ENCODE measurements around the gene EPHA3.

The EPHA3 gene

DNA sequence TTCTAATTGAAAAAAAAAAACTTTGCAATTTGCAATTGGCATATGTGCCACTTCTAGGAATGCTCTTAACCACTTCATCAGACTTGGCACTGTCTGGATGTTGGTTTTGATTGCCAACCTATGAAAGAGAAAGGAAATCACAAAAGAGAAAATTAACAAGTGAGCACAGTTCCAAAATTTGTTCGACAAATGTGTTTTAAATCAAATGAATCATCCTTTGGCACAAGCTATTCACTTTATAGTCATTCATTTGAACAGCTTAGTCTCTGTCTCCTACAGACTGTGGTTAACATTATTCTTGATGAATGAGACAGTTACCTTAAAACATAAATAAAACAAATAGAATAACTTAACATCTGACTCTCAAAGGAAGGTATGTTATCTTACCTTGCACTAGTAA, 265.0 kb downstream of the EPHA3 start:
- FAIRE-seq = no peak

DNA sequence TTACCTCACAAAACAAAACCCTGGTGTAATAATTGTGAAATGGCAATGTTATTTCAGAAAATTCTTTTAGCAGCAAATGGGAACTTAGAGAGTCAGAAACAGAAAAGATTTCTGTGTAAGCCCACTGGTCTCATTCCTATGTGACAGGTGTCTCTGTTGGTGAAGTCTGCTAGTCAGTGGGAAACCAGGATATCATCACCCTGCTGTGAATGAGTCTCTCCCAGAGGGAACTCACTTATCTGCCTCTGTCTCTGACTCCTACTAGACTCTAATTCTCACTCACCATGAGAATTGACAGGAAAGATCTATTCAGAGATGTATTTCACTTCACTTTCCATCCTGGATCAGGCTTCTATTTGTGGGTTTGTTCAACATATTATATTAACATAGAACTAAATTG, 266.0 kb downstream of the EPHA3 start:
- no peak for FAIRE-seq

DNA sequence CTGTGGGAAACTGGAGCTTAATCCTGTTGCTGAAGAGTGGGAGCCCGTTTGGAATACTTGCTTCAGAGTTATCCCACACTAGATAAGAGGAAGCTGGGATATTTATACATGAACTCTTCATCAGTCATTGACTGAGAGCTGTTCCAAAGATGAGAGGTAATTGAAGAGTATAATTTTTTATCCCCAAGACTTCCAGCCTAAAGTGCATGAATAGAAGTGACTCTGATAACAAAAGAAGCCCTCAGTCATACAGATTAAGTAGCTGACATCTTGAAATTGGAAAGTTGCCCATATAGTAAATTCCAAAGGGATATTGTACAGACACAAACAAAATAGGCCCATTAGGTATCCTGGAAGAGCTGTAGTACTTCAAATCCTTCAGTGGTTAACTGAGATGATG, 268.0 kb downstream of the EPHA3 start:
- no peak for FAIRE-seq

DNA sequence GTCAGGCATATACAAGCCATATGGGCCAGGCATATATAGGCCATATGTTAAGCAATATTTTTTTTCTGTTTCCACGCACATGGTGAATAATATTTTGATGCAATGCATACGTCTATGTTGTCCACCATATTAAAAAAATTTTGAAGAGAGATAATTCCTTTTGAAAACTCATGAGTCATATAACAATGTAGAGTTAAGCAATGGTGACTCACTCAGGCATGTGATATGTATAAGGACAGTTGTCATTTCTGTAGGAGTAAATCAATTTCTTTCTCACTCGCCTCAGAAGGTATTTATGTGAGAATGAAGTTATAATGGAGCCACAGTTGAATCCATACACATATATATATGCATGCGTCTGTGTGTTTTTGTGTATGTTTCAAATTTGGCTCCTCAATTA, 272.6 kb downstream of the EPHA3 start:
- FAIRE-seq = no peak

- FAIRE-seq = no peak
These were observed 285.6 kb downstream of the EPHA3 start for GRCh38 chr3:89392991-89393390.

- FAIRE-seq = no peak
These were observed 288.0 kb downstream of the EPHA3 start for GRCh38 chr3:89395456-89395855.

GRCh38 chr3:89395996-89396395, 288.6 kb downstream of the EPHA3 start:
- FAIRE-seq = no peak

GRCh38 chr3:89402051-89402450, 294.6 kb downstream of the EPHA3 start:
- FAIRE-seq = no peak

DNA sequence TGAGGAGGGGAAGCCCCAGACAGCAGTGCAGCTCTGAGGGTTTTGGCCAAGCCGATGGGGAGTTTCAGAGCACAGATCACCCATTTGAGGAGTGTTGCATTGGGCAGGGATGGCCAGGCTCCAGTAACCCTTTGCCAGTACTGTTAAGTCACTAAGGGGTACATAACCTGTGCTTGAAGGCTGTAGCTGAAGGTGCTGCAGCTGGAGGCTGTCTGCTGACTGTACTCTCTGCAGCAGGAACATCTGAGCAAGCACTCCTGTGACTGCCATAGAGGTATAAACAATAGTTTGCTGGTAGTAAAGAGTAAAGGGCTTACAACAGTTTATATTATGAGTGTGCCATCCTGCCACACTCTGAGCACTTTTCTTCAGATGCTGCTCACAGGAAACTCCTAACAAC, 297.8 kb downstream of the EPHA3 start:
- no peak for FAIRE-seq

DNA sequence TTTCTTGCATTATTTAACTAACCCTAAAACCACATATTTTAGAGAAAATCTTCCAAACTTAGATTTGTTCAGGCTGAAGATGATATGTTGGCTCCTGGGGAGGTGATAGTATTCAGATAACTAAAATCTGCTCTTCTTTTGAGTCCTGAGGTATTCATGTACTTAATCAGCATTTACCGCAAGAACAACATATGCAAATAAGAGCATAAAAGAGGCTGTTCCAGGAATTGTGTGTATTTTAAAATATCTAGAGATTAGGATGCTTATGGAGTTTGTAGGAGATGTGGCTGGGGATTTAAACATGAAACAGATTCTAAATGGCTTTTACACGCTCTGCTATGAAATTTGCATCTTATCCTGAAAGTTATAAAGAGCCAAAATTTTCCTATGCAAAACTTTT, 298.2 kb downstream of the EPHA3 start:
- FAIRE-seq = no peak

DNA sequence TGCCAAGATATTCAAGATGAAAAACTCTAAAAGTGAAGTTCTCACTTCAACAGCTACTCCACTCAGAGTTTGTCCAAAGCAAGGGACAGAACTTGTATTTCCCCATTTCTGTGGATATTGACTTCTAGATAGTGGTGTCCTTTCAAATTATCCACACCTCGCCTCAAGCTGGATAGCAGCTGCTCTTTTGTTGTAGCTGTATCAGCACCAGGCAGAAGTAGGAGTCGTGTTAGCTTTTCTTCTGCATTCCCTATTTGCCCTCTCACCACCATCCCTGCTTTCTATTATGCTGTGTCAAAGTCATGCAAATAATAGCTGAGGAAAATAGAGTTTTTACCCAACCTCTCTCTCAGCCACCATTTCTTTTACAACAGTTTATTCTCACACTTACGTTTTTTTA, 303.8 kb downstream of the EPHA3 start:
- no peak for FAIRE-seq

DNA sequence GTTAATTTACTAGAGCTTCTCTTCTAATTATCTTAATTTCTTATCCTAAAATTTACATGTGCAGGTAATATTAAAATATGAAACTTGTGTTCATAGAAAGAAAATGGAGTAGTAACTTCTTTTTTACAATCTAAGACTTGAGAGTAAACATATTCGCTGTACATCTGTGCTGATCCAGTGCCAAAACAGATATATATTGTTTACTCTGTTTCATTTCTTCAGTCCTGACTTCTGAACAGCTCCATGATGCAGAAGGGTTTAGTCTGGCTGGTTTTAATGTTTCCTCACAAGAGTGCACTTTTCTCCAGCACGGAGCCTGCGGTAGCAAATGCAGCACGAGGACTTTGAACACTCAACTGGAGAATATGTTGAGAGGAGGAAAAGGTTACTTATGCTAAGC, 306.8 kb downstream of the EPHA3 start:
- no peak for FAIRE-seq

- no peak for FAIRE-seq
These were observed 312.3 kb downstream of the EPHA3 start for GRCh38 chr3:89419647-89420241.

- FAIRE-seq = no peak
These were observed 318.6 kb downstream of the EPHA3 start for GRCh38 chr3:89426060-89426459.

DNA sequence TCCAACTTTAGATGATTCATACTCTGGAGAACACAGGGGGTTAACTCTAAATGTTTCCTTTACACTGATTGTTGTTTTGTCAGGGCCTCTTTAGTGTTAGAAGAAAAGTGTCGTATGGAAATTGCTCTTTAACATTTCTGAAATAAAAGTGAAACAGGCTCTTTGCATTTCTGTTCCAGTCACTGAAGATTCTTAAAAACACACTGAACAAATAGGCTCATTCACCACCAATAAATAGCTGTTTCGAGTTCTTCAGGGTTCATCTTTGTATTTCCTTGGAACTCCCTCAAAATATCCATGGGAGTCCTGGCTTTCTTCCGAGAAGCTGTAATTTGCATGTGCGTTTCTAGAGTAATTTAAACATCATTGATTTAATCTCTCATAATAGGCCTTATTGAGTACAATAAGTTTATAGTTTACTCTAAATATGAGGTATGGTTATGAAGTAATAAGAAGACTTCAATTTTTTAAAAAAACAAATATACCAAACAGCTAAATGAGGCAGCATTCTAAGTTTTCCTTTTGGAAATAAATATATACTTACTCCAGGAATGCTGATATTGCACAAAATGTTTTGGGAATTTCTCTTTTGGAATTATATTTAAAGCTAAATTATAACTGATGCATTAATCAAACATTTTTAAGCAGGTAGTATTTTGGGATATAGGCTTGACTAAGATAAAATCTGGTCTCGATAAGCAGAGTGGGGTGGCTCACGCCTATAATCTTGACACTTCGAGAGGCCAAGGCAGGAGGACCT, 327.4 kb downstream of the EPHA3 start:
- no peak for FAIRE-seq

DNA sequence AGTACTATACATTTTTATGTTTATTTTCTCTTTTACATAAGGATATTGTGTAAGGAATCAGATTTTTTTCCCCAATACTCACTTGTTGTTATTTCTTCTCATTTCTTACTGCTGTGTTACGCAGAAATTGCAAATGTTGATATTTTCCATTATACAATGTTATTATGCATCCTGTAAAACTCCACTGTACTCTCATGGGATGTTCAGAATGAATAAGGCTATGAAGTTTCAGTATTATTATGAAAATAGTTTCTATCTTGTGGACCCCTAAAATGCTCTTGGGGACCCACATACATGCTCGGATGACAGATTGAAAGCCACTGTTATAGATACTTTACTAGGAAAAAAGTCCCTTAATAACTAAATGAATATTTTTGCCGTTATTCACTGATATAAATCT, 329.4 kb downstream of the EPHA3 start:
- FAIRE-seq = no peak

GRCh38 chr3:89440386-89440785, 333.0 kb downstream of the EPHA3 start:
- FAIRE-seq = no peak

DNA sequence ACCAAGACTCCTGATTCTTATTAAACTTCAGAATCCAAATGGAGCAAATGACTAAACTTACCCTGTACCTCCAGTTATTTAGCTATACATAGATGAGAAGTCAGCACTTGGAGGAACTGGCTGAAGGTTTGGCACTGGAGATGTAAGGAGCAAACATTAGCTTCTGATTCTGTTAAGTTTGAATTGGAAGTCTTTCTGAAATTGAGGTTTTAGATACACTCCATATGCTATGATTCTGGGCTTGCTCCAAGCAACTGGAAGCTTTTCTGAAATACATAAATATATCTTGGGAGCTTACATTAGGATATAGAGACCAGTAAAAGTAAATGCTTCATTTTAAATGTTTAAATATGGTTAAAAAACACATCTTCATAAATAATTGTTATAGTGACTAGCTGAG, 333.7 kb downstream of the EPHA3 start:
- FAIRE-seq = no peak

- FAIRE-seq = no peak
These were observed 339.2 kb downstream of the EPHA3 start for GRCh38 chr3:89446593-89446992.

- no peak for FAIRE-seq
These were observed 339.8 kb downstream of the EPHA3 start for GRCh38 chr3:89447243-89447642.

DNA sequence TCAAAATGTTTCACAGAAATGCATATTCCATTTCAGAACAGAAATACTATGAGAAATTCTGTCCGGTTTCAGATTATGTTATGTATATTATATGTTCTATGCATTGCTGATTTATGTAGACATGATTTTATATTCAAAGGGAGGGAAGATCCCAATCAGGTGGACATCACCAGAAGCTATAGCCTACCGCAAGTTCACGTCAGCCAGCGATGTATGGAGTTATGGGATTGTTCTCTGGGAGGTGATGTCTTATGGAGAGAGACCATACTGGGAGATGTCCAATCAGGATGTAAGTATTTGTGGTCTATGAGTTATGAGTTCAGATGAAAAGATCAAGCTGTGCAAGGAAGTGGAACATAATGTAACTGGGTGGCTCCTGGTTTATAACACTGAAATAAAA, 341.7 kb downstream of the EPHA3 start:
- no peak for FAIRE-seq

DNA sequence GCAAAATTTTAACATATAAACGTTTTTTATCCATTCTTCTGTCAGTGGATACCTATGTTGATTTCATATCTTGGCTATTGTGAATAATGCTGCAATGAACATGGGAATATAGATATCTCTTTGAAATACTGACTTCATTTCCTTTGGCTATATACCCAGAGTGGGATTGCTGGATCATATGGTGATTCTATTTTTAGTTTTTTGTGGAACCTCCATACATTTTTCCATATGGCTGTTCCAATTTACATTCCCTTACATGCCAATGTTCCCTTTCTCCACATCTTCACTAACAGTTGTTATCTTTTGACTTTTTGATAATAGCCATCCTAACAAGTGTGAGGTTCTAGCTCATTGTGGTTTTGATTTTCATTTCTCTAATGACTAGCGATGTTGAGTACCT, 344.6 kb downstream of the EPHA3 start:
- FAIRE-seq = no peak

DNA sequence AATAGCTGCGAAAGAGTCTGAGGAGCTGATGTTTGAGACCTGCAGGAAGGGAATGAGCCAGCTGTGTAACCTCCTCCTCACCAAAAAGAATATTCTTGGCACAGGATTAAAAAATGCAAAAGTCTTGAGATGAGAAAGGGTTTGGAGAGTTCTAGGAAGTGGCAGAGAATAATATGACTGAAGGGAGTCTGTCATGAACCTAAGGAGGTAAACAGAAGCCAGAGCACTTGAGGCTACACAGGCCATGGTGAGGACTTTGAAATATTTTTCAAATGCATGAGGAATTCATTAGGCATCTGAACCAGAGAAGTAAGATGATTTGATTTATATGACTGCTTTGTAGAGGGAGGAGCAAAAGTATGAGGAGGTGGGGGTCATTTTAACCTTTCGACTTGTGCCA, 347.8 kb downstream of the EPHA3 start:
- no peak for FAIRE-seq

DNA sequence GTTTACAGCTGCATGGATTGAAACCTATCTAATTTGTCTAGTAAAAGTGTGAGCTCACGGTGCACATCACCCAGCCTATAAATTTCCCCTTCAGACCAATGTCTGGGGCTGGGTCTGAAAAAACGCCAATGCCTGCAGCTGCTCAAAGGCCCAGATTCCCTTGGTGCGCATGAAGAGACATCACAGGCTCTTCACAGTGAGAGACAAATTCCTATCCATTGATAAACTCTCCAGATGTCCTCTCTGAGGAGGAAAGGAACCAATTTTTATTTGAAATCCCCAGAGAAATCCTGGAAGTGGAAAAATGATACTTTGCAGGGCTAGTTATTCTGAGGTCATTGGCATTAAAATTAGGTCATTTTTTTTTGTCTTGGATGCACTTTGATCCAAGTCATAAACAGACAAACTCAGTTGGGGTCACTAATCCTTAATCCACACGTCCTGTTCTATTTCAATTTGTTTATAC, 360.5 kb downstream of the EPHA3 start:
- no peak for FAIRE-seq

DNA sequence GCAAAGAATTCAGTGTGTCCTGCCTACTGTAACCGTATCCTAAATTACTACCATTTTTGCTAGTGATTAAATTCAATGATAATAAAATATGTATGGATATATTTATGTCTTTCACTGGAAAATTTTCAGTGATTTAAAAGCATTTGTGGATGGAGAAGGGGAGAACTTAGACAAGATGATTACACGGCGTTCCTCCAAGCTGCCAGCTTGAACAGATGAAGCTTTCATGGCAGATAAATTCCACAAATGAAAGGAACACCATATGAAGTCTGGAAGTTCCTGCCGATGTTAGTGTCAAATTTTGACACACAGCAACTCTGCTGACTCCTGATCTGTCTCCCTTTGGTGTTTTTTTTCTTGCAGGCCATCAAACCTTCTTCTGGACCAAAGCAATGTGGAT, 364.7 kb downstream of the EPHA3 start:
- FAIRE-seq = no peak
